AG09309 (cell line): ENCODE measurements around the gene TPBGL.

Experiments used
- DNase-seq: peaks from one replicate; pipeline ENCODE4 v3.0.0-alpha.2; 2010; ENCODE audit warnings: low read depth
- H3K4me3 ChIP-seq: 2 replicates; pipeline ENCODE4 v1.5.1; 2011; ENCODE audit warnings: mild to moderate bottlenecking, low read depth, low read length, moderate library complexity; ENCODE audit not compliant: control insufficient read depth
- CTCF ChIP-seq: IDR thresholded peaks from 2 replicates; pipeline ENCODE4 v1.5.1; 2011; ENCODE audit warnings: mild to moderate bottlenecking, low read depth, low read length, inconsistent platforms; ENCODE audit not compliant: insufficient read depth, control insufficient read depth; ENCODE audit errors: missing control alignments

TPBGL gene

GRCh38 chr11:75201771-75202170 is 38.8 kb upstream of the TPBGL start:
- no peak for TF ChIP-seq CTCF
- DNase-seq = no peak
- H3K4me3 ChIP-seq = no peak overlapping the region

- DNase-seq = no peak
- no peak overlapping the region for H3K4me3 ChIP-seq
- TF ChIP-seq CTCF = no peak
These were observed 38.4 kb upstream of the TPBGL start for GRCh38 chr11:75202195-75202594.

GRCh38 chr11:75203138-75203537 is 37.4 kb upstream of the TPBGL start:
- no peak overlapping the region for H3K4me3 ChIP-seq
- no peak for TF ChIP-seq CTCF
- DNase-seq = no peak

GRCh38 chr11:75203641-75204011 is 36.9 kb upstream of the TPBGL start:
- no peak overlapping the region for H3K4me3 ChIP-seq
- DNase-seq = no peak
- no peak for TF ChIP-seq CTCF

- DNase-seq = no peak
- no peak overlapping the region for H3K4me3 ChIP-seq
- no peak for TF ChIP-seq CTCF
These were observed 36.4 kb upstream of the TPBGL start for GRCh38 chr11:75204012-75204674.

GRCh38 chr11:75204685-75205563 is 35.6 kb upstream of the TPBGL start:
- peak; percentile 97 for TF ChIP-seq CTCF
- DNase-seq = peak; percentile 29

More at GRCh38 chr11:75204685-75205563, 35.6 kb upstream of the TPBGL start:
- no peak overlapping the region for H3K4me3 ChIP-seq
